Left cardiac atrium (tissue), 4 donors: ENCODE data around the gene SIK3. TPM values are rescaled to one million over a fixed set of nuclear protein-coding genes. Genes with fewer than 3 reads are reported as not detected.
A peak's percentile ranks its signal among the peaks of the same experiment; 100 is the strongest.
"Not testable (repeated sequence)": the region's sequence is repeated elsewhere in the genome, so short reads cannot be mapped to it uniquely, and the experiment has no call there.

Experiments
- ATAC-seq, 2 donors: fragments of 200-7000 bp; cut with Tn5 transposase; one replicate each; pipeline ENCODE4 v1.9.1; 2020; ENCODE audit warnings: mild to moderate bottlenecking in 2 of 2, moderate library complexity in 2 of 2
- DNase-seq: peaks from one replicate; pipeline ENCODE4 v3.0.0-alpha.2; 2020
- intact Hi-C, 2 donors: fragments of 100-400 bp; cut with DNase I; formaldehyde crosslinking; loops; one replicate each; pipeline versions ENCODE4 v1.14.1 to v1.15.1; 2022 to 2023
- total RNA-seq, 2 donors: library from RNA; stranded (reverse); fragmentation: NEBNext Ultra II Directional; extraction: Animal tissue kit (Norgen Biotek cat#: 25700); gene quantifications; one replicate each; pipeline ENCODE4 v1.2.1, GENCODE V29; 2021
- donor health status: DM: no; HTN: yes; CAD: no.
- donor health status: DM: no; HTN: yes; CAD: no; lungs with severe emphysema.
- donor health status: DM: yes; HTN: yes; CAD: no.
- donor health status: Dilated cardiomyopathy.

Gene SIK3
- total RNA-seq, 2 donors from 2014 or later, result 22.4 to 36.9 TPM

DNA sequence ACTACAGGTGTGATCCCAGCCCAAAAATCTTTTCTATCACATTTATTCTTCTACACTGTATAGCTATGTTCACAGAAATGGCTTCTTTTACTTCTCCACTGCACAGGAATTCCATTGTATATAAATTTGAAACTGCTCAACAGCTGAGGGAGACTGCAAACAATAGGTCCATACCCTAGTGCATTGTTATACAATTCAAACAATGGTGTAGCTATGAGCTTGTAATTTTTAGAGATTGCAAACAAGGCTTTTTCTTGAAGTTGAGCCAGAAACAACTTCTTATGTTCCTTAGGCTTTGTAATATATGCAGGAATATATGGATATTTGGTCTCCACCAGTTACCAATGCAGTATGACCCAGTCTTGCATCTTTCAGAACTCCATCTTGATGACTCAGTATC, 19.5 kb upstream of the SIK3 start:
- intact Hi-C loops, result no loop called here
- no peak for DNase-seq
- ATAC-seq, result no peak

DNA sequence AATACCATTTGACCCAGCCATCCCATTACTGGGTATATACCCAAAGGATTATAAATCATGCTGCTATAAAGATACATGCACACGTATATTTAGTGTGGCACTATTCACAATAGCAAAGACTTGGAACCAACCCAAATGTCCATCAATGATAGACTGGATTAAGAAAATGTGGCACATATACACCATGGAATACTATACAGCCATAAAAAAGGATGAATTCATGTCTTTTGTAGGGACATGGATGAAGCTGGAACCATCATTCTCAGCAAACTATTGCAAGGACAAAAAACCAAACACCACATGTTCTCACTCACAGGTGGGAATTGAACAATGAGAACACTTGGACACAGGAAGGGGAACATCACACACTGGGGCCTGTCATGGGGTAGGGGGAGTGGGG, 14.7 kb upstream of the SIK3 start:
- DNase-seq, intact Hi-C loops, ATAC-seq: not testable (repeated sequence)

DNA sequence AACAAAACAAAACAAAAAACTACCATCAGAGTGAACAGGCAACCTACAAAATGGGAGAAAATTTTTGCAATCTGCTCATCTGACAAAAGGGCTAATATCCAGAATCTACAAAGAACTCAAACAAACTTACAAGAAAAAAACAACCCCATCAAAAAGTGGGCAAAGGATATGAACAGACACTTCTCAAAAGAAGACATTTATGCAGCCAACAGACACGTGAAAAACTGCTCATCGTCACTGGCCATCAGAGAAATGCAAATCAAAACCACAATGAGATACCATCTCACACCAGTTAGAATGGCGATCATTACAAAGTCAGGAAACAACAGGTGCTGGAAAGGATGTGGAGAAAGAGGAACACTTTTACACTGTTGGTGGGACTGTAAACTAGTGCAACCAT, 14.3 kb upstream of the SIK3 start:
- DNase-seq, intact Hi-C loops, ATAC-seq: not testable (repeated sequence)

DNA sequence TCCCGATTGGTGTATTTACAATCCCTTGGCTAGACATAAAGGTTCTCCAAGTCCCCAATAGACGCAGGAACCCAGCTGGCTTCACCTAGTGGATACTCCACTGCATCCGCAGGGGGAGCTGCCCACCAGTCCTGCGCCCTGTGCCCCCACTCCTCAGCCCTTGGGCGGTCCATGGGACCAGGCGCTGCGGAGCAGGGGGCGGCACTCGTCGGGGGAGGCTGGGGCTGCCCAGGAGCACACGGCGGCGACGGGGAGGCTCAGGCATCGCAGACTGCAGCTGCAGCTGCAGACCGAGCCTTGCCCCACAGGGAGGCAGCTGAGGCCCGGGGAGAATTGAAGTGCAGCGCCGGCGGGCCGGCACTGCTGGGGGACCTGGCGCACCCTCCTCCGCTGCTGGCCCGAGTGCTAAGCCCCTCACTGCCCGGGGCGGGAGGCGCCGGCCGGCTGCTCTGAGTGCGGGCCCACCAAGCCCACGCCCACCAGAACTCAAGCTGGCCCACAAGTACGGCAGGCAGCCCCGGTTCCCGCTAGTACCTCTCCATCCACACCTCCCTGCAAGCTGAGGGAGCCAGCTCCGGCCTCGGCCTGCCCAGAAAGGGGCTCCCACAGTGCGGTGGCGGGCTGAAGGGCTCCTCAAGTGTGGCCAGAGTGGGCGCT, 12.2 kb upstream of the SIK3 start:
- ATAC-seq, result no peak
- intact Hi-C loops, result no loop called here
- no peak for DNase-seq

DNA sequence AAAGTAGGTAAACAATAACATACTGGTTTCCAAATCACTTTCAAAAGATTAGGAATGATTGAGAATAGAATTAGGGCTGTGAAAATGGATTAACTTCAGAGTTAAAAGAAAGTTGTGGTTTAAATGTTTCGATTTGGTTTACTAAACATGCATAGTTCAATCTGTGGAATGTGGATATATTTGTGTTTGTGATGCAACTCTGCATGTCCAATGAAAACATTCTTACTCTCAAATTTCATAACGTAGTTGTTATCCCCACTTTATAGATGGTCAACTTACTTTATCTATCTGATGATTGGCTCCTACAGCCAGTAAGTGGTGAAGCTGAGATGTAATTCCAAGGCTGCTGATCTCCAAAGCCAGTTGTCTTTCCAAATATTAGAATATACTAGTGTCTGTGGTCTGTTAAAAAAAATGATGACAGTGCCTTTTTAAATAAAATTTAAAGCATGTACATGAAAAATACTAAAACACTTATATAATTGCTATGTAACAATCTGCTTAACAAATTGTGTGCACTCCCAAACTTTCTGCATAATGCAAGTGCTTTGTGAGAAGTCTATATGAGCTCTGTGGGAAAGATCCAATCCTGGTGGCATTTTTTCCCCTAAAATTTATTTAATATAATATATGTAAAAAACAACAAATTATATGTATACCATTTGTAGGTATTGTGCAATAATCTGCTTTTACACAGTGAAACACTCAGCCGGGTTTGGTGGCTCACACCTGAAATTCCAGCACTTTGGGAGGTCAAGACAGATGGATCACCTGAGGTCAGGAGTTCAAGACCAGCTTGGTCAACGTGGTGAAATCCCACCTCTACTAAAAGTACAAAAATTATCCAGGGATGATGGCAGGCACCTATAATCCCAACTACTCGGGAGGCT, 9.7 kb upstream of the SIK3 start:
- intact Hi-C loops, result loop anchor here (5.0 kb wide), 3 partner anchors 226 to 316 kb away; partner anchors contain the start of gene APOA5 (in 1 of the 2)
- ATAC-seq, result no peak
- no peak for DNase-seq

DNA sequence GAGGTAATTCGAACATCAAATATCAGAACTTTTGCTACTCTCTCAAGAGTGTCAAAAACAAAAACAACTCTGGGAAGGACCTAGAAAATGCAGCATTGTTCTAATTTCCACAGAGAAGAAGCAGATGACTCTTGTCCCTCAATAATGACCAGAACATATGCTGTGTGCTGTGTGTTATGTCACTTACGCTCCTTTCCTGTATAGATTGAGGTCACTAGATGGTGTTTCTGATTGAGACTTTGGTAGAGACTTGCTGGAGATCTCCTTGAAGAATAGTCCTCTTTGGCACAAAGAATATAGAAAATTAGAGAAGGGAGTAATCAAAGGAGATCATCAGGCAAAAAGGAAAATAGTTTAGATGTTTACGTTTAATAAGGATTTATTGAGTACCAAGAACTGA, 2.3 kb upstream of the SIK3 start:
- DNase-seq (no peak), ATAC-seq (no peak)
- intact Hi-C loops, result no loop called here

DNA sequence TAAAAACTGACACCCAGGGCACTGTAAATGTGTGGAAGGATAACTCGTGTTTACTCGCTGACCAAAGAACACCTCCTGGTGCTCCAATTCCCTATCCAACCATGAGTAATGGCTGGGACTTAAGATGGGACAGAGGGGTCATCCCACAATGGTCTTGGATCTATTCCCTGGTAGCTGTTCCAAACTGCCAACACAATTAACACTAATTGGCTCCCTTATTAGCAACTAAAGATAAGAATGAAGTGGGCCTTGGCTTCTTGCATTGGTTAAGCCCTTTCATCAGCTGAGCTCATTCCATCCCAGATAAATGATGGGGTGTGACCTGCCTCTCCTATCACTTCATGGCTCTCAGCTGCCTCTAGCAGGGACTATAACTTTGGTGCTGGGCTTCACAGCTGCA, 1.5 kb upstream of the SIK3 start:
- no peak for DNase-seq
- intact Hi-C loops, result loop anchor here in 1 of 2 donors (10.0 kb wide), 1 partner anchor 75 kb away; no protein-coding TSS in a partner anchor
- ATAC-seq, result peak in 1 of 2 donors; percentile 40

DNA sequence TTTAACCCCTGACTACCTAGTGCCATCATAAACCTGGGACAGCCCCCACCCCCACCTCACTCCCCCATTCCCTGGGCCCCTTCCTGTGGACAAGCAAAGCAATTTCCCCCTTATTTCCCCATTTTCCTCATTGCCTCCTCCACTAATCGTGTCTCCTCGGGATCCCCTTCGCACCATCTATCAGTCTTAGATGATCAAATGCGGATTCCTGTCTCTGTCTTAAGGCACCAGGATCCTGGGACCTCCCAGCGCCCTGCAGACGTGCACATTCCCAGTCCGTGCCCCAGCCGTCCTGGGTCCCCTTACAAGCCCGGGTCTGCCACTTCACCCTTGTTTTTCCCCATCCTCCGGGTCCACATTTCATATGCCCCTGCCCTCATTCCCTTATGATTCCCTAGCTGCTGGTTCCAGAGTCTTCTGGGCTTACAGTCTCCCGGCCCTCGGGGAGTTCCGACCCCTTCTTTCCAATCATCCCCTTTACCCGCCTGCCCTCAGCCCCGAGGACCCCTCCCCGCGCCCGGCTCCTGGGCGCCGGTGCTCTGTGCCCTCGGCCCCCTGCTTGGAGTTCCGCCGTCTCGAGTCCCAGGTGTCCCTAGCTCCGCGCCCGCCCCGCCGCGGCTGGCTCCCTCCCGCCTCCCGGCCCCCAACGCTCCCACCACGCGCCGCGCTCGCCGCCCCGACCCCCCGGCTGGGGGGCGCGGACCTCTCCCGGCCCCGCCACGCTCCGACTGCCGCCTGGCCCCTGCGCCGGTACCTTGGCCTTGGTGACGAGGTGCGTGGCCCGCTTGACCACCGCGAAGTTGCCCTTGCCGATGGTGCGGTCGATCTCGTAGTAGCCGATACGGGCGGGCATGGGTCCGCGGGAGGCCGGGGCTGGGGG, 599 bp downstream of the SIK3 start:
- ATAC-seq (peak; percentile 5 to 9), DNase-seq (peak; percentile 34)
- intact Hi-C loops, result loop anchor here in 1 of 2 donors (10.0 kb wide), 1 partner anchor 73 kb away; no protein-coding TSS in a partner anchor

DNA sequence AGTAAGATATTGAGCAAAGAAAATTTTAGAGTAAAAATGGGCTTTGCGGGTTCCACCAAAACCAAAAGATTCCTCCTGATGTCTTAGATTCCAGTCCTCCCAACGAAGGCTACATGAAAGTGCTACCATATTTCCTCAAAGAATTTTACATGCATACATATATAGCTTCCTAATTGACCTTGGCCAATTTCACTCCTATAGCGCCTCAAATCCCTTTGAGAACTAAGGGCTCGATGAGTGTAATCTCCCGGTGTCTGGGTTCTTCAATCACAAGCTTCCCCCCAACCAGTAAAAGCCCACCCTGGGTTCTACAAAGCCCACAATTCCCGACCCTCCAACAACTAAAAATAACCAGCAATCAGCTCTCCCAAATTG, 1.2 kb downstream of the SIK3 start:
- DNase-seq, result no peak
- ATAC-seq, result no peak
- intact Hi-C loops, result loop anchor here in 1 of 2 donors (10.0 kb wide), 1 partner anchor 72 kb away; no protein-coding TSS in a partner anchor

DNA sequence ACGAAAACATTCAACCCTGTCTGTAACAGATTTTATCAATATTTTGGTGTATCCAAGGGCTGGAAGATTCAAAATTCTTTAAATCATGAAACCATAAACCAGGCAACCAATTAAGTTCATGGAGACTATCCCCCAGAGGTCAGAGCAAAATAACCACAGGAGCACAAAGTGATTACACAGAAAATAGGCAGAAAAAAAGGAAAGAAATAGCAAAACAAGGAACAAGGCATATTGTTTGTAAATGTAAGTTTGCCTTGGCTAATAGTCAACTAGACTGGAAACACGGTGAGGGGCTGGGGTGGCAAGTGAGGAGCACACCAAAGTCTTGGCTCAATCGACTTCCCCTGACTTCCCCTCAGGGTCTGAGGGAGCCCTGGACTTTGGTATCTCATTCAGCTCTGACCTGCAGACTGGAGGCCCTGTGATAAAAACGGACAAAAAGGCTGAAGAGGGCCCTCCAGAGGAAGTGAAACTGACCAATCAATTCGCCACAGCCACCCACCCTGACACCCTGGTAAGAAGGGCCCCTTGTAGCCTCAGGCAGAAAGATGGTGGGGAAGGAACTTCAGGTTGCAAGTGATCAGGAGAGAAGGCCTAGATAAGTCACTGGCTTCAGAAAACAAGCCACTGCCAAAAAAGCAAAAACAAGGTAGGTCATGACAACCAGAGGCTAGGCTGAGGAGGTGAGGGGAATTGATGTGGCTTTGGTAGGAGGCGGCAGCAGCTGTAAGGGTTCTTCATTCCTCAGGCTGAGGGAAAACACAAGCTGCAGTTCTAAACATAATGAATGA, 1.8 kb downstream of the SIK3 start:
- DNase-seq (no peak), ATAC-seq (no peak)
- intact Hi-C loops, result loop anchor here in 1 of 2 donors (10.0 kb wide), 1 partner anchor 72 kb away; no protein-coding TSS in a partner anchor

DNA sequence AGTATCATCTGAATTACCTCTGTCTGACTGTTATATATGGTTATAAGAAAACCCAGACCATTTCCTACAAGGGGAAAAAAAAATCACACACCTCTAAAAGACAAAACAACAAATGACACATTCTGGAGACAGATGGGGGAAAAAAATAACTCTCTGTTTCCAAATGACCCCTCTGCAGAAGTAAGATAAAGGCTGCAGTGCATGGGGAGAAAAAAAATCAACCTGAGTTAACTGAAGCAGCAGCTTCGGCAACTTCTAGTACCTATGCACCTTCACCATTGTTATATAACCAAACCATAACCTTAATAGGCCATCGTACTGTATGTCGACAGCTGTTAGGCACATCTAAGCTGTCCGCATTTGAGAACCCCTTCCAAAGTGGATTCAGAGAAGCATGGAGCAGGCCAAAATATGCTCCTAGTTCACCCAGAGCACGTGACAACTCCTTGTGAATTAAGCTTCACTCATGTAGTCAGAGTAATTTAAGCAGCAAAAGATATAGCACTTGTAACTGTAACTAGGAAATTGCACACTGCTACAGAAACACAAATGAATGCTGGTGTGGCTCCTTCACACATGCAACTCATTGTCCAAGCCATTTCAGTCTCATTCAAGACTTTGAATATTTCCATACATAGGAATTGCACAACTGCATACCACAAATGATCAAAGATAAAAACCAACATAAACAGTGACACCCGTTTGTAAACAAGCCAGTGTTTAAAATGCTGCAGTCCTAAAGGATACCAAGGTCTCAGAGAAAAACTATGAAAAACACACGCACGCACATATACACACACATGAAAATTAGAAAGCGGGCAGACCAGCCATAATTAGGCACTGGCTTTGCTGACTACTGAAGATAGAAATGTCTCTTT, 2.7 kb downstream of the SIK3 start:
- DNase-seq (no peak), ATAC-seq (no peak)
- intact Hi-C loops, result loop anchor here in 1 of 2 donors (10.0 kb wide), 1 partner anchor 71 kb away; no protein-coding TSS in a partner anchor

DNA sequence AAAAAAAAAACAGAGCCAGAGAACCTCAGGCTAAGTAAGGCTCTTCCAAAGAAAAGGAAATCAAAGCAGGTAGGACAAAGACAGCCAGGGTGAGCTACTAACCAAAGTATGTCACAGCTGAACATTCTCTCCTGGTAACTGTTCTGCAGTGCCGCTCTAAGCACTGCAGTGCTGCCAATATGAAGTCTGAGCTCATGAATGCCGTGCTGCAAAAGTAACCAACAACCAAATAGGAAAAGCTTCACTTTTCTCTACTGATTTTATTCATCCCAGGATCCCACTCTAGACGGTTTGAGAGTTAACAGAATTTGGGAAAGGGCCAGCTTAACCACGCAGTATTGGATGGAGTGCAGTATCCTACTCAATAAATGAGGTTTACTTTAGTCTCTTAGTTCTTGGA, 3.5 kb downstream of the SIK3 start:
- intact Hi-C loops, result loop anchor here in 1 of 2 donors (10.0 kb wide), 1 partner anchor 70 kb away; no protein-coding TSS in a partner anchor
- DNase-seq, result no peak
- ATAC-seq, result no peak

DNA sequence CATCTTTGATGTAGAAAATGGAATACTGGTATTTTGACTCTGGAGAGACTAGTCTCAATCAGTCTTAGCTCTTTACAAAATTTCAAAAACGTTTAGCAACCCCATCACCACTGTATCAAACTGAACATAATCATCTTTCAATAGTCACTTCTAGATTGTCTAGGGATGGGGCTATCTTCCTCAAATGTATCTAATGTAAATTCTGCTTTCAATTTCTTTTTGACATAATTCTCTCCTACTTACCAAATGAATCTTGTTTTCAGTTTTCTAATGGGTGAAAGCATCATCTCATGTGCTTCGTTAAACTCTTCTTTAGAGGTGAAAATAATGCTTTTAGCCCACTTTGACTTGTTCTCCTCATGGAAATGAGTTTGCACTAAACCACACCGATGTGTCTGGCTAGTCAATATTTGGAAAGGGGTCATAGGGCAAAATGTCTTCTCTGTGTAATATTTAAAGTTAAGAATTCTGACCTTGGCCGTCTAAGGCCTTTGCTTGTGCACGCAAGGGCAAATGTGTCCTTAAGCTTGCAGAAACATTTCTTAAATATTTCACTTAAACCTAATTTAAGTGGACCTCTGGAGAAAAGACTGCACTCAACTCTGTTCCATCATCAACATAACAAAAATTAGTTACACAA, 5.2 kb downstream of the SIK3 start:
- intact Hi-C loops, result loop anchor here in 1 of 2 donors (10.0 kb wide), 1 partner anchor 68 kb away; no protein-coding TSS in a partner anchor
- DNase-seq (no peak), ATAC-seq (no peak)

DNA sequence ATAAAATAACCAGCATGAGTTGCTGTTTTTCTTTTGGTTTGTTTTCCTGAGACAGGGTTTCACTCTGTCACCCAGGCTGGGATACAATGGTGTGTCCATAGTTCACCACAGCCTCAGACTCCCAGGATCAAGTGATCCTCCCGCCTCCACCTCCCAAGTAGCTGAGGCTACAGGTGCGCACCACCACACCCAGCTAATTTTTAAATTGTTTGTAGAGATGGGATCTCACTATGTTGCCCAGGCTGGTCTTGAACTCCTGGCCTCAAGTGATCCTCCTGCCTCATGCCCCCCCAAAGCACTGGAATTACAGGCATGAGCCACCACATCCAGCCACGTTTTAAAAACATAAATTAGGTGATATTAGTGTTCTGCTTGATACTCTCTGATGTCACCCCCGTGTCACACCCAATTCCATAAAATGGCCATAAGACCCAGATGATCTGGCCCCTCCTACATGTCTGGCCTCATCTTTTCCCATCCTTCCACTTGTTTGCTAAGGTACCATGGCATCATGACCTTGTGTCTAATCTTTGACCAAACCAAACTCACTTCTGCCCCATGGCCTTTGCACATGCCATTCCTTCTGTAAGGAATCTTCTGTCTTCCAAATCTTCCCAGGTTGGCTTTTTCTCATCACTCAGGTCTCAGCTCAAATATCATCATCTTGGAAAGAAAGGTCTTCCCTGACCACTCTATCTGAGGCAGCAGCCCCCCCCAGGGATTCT, 6.3 kb downstream of the SIK3 start:
- intact Hi-C loops, result loop anchor here in 1 of 2 donors (10.0 kb wide), 1 partner anchor 67 kb away; no protein-coding TSS in a partner anchor
- DNase-seq (no peak), ATAC-seq (no peak)

DNA sequence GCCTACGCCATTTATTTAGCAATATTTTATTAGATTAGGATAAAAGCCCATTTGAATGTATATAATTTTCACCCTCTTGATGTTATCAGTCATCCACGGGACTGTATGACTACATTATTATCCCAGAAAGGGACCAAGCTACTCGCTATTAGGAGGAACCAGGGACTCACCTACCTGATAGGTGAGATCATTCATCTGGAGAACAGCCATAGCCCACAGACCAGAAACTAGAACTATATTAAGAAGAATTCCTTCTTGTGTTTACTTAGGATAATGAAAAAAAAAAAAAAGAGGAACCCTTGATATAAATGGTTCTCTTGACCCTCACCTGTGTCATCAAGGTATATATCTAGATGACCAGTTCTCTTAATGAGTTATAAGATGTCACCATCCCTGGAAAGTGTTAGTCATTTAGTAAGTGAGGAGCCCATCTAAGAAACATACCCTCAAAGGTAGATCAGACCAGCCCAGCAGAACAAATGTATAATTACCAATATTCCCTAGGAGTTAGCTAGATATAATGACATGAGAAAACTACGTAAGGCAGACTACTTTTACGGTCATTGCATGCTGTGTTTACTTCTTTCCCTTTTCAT, 8.0 kb downstream of the SIK3 start:
- DNase-seq, result no peak
- no peak for ATAC-seq
- intact Hi-C loops, result loop anchor here in 1 of 2 donors (10.0 kb wide), 1 partner anchor 65 kb away; no protein-coding TSS in a partner anchor
